Esophagus squamous epithelium (tissue), 5 donors: ENCODE data around the gene CCM2L. TPM values are rescaled to one million over a fixed set of nuclear protein-coding genes. Genes with fewer than 3 reads are reported as not detected.

Experiments used
- DNase-seq: peaks from one replicate; lab custom pipeline; 2025; lab: John Stamatoyannopoulos, UW
- H3K27ac ChIP-seq, 4 donors: fragments of 200-600 bp; sonication (generic); one replicate each; pipeline ENCODE4 v1.5.1; 2016 to 2019; ENCODE audit warnings: mild to moderate bottlenecking in 1 of 4
- H3K27me3 ChIP-seq, 4 donors: fragments of 200-600 bp; sonication (generic); 1 replicate in 3 of 4; 2 replicates in 1 of 4; pipeline versions ENCODE4 v1.5.1 to v1.6.0; 2017 to 2021; ENCODE audit warnings: antibody characterized with exemption in 1 of 4
- H3K36me3 ChIP-seq, 3 donors: fragments of 200-600 bp; sonication (generic); one replicate each; pipeline ENCODE4 v1.5.1; 2016 to 2019
- H3K4me1 ChIP-seq, 3 donors: fragments of 200-600 bp; sonication (generic); one replicate each; pipeline ENCODE4 v1.5.1; 2017 to 2019
- H3K4me3 ChIP-seq, 4 donors: fragments of 200-600 bp; sonication (generic); 1 replicate in 3 of 4; 2 replicates in 1 of 4; pipeline ENCODE4 v1.5.1; 2016 to 2019; ENCODE audit warnings: mild to moderate bottlenecking in 2 of 4, moderate library complexity in 1 of 4
- H3K9me3 ChIP-seq, 3 donors: fragments of 200-600 bp; sonication (generic); one replicate each; pipeline ENCODE4 v1.5.1; 2016 to 2019
- POLR2A ChIP-seq, 4 donors: fragments of 450-650 bp; IDR thresholded peaks; one replicate each; pipeline ENCODE4 v1.6.1; 2017; ENCODE audit warnings: antibody characterized with exemption in 4 of 4, mild to moderate bottlenecking in 4 of 4, moderate library complexity in 3 of 4
- WGBS, 2 donors: methylation state at CpG; one replicate each; pipeline ENCODE4 v1.1.5; 2018; 5-methylcytosine and 5-hydroxymethylcytosine counted together
- intact Hi-C: fragments of 100-400 bp; cut with DNase I; formaldehyde crosslinking; loops from one replicate; pipeline ENCODE4 v1.15.0; 2022
- total RNA-seq, 4 donors: library from RNA; depleted of rRNA; stranded (reverse); fragments of >200 nt; gene quantifications; one replicate each; pipeline ENCODE4 v1.1.0, GENCODE V29; 2016
- TF ChIP-seq, protein P1 (sequence below), 6 experiments: fragments of 450-650 bp in 4 of 6; fragments of 200-600 bp in 2 of 6; sonication (generic) in 2 of 6; IDR thresholded peaks; one replicate each; pipeline ENCODE4 v1.5.1; 2016 to 2019; ENCODE audit warnings: antibody characterized with exemption in 6 of 6, mild to moderate bottlenecking in 4 of 6, moderate library complexity in 4 of 6
- donor health status: DM: yes; HTN: yes; CAD: no.

CCM2L gene
- total RNA-seq, 4 donors from 2014 or later: 0.80 to 4.8 (median 3.1) TPM

DNA sequence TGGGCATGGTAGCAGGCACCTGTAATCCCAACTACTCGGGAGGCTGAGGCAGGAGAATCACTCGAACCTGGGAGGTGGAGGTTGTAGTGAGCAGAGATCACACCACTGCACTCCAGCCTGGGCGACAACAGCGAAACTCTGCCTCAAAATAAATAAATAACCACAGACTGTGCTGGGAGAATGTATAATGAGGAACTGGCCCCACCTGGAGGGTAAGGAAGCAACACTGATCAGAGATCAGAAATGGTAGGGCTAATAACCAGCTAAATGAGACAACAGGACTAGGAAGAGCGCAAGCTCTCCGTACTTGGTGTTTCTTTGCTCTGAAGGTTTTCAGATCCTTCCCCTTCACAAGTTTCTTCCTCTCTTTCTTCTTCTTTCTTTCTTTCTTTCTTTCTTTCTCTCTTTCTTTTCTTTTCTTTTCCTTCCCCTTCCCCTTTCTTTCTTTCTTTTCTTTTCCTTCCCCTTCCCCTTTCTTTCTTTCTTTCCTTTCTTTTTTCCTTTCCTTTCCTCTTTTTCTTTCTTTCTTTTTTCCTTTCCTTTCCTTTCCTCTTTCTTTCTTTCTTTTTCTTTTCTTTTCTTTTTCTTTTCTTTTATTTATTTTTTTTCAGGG, 14.6 kb downstream of the CCM2L start:
- H3K9me3 ChIP-seq: no peaks in the 10 kb centered on the region
- 70 to 73% methylated on average over 6 of the region's 6 CpGs for WGBS, 2 donors
- no peak overlapping the region for H3K27ac ChIP-seq
- intact Hi-C loops: loop anchor here (10.0 kb wide), 1 partner anchor 200 kb away; no protein-coding TSS in a partner anchor
- peaks cover 0 to 67% (median 4%) of the 10 kb centered on the region in 4 donors for H3K27me3 ChIP-seq
- TF ChIP-seq POLR2A (IDR thresholded peaks at IDR 0.05): no peak
- TF ChIP-seq, protein P1, sequence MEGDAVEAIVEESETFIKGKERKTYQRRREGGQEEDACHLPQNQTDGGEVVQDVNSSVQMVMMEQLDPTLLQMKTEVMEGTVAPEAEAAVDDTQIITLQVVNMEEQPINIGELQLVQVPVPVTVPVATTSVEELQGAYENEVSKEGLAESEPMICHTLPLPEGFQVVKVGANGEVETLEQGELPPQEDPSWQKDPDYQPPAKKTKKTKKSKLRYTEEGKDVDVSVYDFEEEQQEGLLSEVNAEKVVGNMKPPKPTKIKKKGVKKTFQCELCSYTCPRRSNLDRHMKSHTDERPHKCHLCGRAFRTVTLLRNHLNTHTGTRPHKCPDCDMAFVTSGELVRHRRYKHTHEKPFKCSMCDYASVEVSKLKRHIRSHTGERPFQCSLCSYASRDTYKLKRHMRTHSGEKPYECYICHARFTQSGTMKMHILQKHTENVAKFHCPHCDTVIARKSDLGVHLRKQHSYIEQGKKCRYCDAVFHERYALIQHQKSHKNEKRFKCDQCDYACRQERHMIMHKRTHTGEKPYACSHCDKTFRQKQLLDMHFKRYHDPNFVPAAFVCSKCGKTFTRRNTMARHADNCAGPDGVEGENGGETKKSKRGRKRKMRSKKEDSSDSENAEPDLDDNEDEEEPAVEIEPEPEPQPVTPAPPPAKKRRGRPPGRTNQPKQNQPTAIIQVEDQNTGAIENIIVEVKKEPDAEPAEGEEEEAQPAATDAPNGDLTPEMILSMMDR (IDR thresholded peaks at IDR 0.05): no peak
- H3K4me1 ChIP-seq: peaks cover 0 to 2% (median 2%) of the 10 kb centered on the region in 3 donors
- H3K36me3 ChIP-seq: no peaks in the 10 kb centered on the region
- H3K4me3 ChIP-seq: no peak overlapping the region
- no peak for DNase-seq

DNA sequence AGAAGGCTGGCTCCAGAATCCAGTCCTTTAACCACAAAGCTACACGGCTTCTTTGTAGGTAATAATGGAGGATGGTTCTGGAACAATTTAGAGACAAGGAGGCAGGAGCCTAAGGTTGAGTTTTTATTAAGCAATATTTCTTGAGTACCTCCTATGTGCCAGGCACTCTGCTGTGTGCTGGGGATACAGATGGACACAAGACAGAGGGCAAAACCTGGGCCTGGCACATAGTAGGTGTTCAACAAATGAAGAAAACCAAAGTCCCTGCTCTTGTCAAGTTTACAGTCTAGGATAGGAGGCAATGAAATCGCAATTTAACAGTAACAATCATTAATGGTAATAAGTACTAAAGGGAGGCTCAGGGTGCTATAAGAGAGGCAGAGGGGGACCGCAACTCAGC, 17.4 kb downstream of the CCM2L start:
- DNase-seq: no peak
- Histone ChIP-seq H3K36me3 (no peaks in the 10 kb centered on the region), H3K9me3 (no peaks in the 10 kb centered on the region), H3K27ac (no peak overlapping the region), H3K4me1 (peaks cover 0 to 12% (median 9%) of the 10 kb centered on the region in 3 donors), H3K4me3 (no peak overlapping the region), H3K27me3 (peaks cover 0 to 59% (median 2%) of the 10 kb centered on the region in 4 donors)
- intact Hi-C loops: loop anchor here (10.0 kb wide), 1 partner anchor 203 kb away; no protein-coding TSS in a partner anchor
- no peak for TF ChIP-seq POLR2A (IDR thresholded peaks at IDR 0.05)
- TF ChIP-seq, protein P1 (IDR thresholded peaks at IDR 0.05): no peak
- 84 to 88% methylated on average over 3 of the region's 3 CpGs for WGBS, 2 donors

DNA sequence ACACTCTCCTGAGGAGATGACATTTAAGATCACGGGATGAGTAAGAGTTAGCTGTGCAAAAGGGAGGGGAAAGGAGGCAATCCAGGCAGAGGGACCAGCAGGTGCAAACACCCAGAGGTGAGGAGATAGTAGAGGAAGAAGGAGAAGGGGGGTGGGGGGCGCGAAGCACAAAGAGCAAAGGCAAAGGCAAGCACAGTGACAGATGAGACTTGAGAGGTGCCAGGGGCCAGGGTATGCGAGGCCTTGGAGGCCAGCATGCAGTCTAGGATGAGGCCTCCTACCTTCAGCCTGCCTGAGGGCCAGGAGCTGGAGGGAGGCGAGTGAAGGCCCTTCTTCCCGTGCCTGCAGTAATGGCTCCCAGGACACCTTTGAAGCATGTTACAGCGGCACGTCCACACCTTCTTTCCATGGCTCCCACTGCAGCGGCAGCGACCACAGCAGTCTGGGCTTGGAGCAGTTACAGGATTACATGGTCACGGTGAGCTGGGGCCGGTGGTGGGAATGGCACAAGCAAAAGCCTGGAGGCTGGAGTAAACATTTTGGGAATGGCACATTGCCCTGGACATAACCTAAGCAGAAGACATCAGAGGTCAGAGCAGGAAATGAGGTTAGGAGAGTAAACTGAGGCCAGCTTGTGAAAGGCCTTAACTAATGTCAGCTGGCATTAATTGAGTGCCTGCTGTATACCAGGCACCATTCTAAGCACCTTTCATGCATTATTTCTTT, 18.6 kb downstream of the CCM2L start:
- Histone ChIP-seq H3K4me3 (no peak overlapping the region), H3K27ac (no peak overlapping the region), H3K27me3 (peaks cover 0 to 58% (median 2%) of the 10 kb centered on the region in 4 donors), H3K36me3 (no peaks in the 10 kb centered on the region), H3K4me1 (peaks cover 0 to 12% (median 9%) of the 10 kb centered on the region in 3 donors), H3K9me3 (no peaks in the 10 kb centered on the region)
- intact Hi-C loops: loop anchor here (10.0 kb wide), 1 partner anchor 204 kb away; no protein-coding TSS in a partner anchor
- no peak for TF ChIP-seq POLR2A (IDR thresholded peaks at IDR 0.05)
- TF ChIP-seq, protein P1 (IDR thresholded peaks at IDR 0.05): no peak
- DNase-seq: no peak
- 48 to 61% methylated on average over 8 to 12 of the region's 12 CpGs for WGBS, 2 donors

DNA sequence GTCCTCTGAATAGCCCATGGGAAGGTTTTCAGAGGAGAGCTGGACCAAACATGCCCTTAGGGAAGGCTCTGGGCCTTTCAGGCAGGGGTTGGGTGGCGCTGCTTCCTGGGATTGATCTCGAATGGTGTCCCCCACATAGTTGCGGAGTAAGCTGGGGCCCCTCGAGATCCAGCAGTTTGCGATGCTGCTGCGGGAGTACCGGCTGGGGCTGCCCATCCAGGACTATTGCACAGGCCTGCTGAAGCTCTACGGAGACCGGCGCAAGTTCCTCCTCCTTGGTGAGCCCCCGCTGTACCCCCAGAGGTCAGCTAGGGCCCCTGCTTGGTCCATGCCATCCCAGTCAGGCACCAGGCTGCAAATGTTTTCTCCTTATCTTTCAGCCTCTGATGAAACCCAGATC, 19.3 kb downstream of the CCM2L start:
- no peak for TF ChIP-seq POLR2A (IDR thresholded peaks at IDR 0.05)
- TF ChIP-seq, protein P1 (IDR thresholded peaks at IDR 0.05): no peak
- intact Hi-C loops: loop anchor here (10.0 kb wide), 1 partner anchor 205 kb away; no protein-coding TSS in a partner anchor
- WGBS, 2 donors: 96% methylated on average over 11 of the region's 11 CpGs; no CpG with 5 or more reads in 1 of the 2 donors
- Histone ChIP-seq H3K4me1 (peaks cover 0 to 12% (median 9%) of the 10 kb centered on the region in 3 donors), H3K4me3 (no peak overlapping the region), H3K36me3 (no peaks in the 10 kb centered on the region), H3K27ac (no peak overlapping the region), H3K9me3 (no peaks in the 10 kb centered on the region), H3K27me3 (peaks cover 0 to 58% (median 2%) of the 10 kb centered on the region in 4 donors)
- DNase-seq: no peak
